SK-N-SH (cell line): Measurements from ENCODE around the gene BRD1. TPM values are rescaled to one million over a fixed set of nuclear protein-coding genes. Genes with fewer than 3 reads are reported as not detected.

ENCODE experiments used
- CTCF ChIA-PET: fragments of 300-600, 350-600 bp; formaldehyde crosslinking; extraction: SDS; loops from one replicate; lab custom pipeline; 2021; lab: Yijun Ruan, JAX
- POLR2A ChIA-PET: fragments of 350-600 bp; sonication (Branson Sonifier 250); formaldehyde crosslinking; extraction: SDS; loops from one replicate; lab custom pipeline; 2020; ENCODE audit warnings: antibody characterized with exemption, inconsistent platforms; lab: Yijun Ruan, JAX
- DNase-seq: peaks from one replicate; pipeline ENCODE4 v3.0.0; 2012
- H2AFZ ChIP-seq: fragments of 200-600 bp; sonication (generic); 2 replicates; pipeline ENCODE4 v1.8.1; 2016; ENCODE audit warnings: antibody characterized with exemption, mild to moderate bottlenecking, low read depth
- H3F3A ChIP-seq: fragments of 200-600 bp; sonication (generic); replicated peaks from 2 replicates; pipeline ENCODE3; 2016; ENCODE audit warnings: antibody characterized with exemption, mild to moderate bottlenecking; ENCODE audit not compliant: insufficient read depth
- H3K27ac ChIP-seq, 2 experiments: fragments of 200-500 bp in 1 of 2; fragments of 200-600 bp in 1 of 2; sonication (Bioruptor generic) in 1 of 2; sonication (generic), shearing (Covaris generic) in 1 of 2; 2 replicates each; pipeline versions ENCODE4 v1.5.1 to v1.6.1; 2014 to 2016; ENCODE audit warnings: low read depth in 2 of 2, inconsistent platforms in 1 of 2, low read length in 1 of 2, mild to moderate bottlenecking in 1 of 2, mixed read lengths in 1 of 2
- H3K27me3 ChIP-seq: fragments of 200-600 bp; sonication (generic), shearing (Covaris generic); 2 replicates; pipeline ENCODE4 v1.6.1; 2016; ENCODE audit warnings: mixed run types; ENCODE audit not compliant: insufficient read depth
- H3K36me3 ChIP-seq, 2 experiments: fragments of 200-500 bp in 1 of 2; fragments of 200-600 bp in 1 of 2; sonication (Bioruptor generic) in 1 of 2; sonication (generic) in 1 of 2; replicated peaks in 1 of 2; 2 replicates each; pipeline versions ENCODE3 to v1.5.1; 2014 to 2016; ENCODE audit warnings: low read length in 1 of 2, mild to moderate bottlenecking in 1 of 2; ENCODE audit not compliant: insufficient read depth in 2 of 2, control insufficient read depth in 1 of 2
- H3K4me1 ChIP-seq, 2 experiments: fragments of 200-500 bp in 1 of 2; fragments of 200-600 bp in 1 of 2; sonication (Bioruptor generic) in 1 of 2; sonication (generic), shearing (Covaris generic) in 1 of 2; 2 replicates each; pipeline versions ENCODE4 v1.5.1 to v1.6.1; 2014 to 2016; ENCODE audit warnings: low read depth in 1 of 2, low read length in 1 of 2, mixed run types in 1 of 2; ENCODE audit not compliant: insufficient read depth in 2 of 2, control insufficient read depth in 1 of 2
- H3K4me2 ChIP-seq: fragments of 200-600 bp; sonication (generic), shearing (Covaris generic); 2 replicates; pipeline ENCODE4 v1.6.1; 2017; ENCODE audit warnings: mixed run types
- H3K4me3 ChIP-seq, 2 experiments: fragments of 200-500 bp in 1 of 2; fragments of 200-600 bp in 1 of 2; sonication (Bioruptor generic) in 1 of 2; sonication (generic), shearing (Covaris generic) in 1 of 2; 2 replicates each; pipeline versions ENCODE4 v1.5.1 to v1.8.1; 2014 to 2016; ENCODE audit warnings: low read depth in 2 of 2, inconsistent platforms in 1 of 2, low read length in 1 of 2, mild to moderate bottlenecking in 1 of 2, mixed read lengths in 1 of 2, moderate library complexity in 1 of 2
- H3K79me2 ChIP-seq: fragments of 200-600 bp; sonication (generic); 2 replicates; pipeline ENCODE4 v1.8.1; 2017; ENCODE audit warnings: mild to moderate bottlenecking; ENCODE audit not compliant: insufficient read depth
- H3K9ac ChIP-seq: fragments of 200-600 bp; sonication (generic); 2 replicates; pipeline ENCODE4 v1.6.1; 2017; ENCODE audit warnings: mixed run types
- H3K9me2 ChIP-seq: fragments of 200-600 bp; sonication (generic); 2 replicates; pipeline ENCODE4 v1.6.1; 2017; ENCODE audit warnings: mixed run types
- H3K9me3 ChIP-seq: fragments of 200-600 bp; sonication (generic); 2 replicates; pipeline ENCODE4 v1.6.1; 2017; ENCODE audit warnings: mixed run types, mild to moderate bottlenecking, moderate library complexity
- H4K20me1 ChIP-seq: fragments of 200-600 bp; sonication (generic); 2 replicates; pipeline ENCODE4 v1.6.1; 2017; ENCODE audit warnings: mild to moderate bottlenecking, mixed run types; ENCODE audit not compliant: insufficient read depth
- CHD2 ChIP-seq: fragments of 150-350 bp; IDR thresholded peaks from 2 replicates; pipeline ENCODE4 v1.6.1; 2018; ENCODE audit warnings: low read length; ENCODE audit not compliant: partially characterized antibody
- ELF1 ChIP-seq: IDR thresholded peaks from 2 replicates; pipeline ENCODE4 v1.4.0; 2012
- FOSL2 ChIP-seq: IDR thresholded peaks from 2 replicates; pipeline ENCODE4 v1.4.0; 2012; ENCODE audit warnings: low read depth, mild to moderate bottlenecking, moderate library complexity, borderline replicate concordance
- FOXJ3 ChIP-seq: sonication (generic); formaldehyde crosslinking; IDR thresholded peaks from 2 replicates; pipeline ENCODE4 v1.5.1; 2020; ENCODE audit warnings: mild to moderate bottlenecking, missing genetic modification reagents
- FOXM1 ChIP-seq: IDR thresholded peaks from 2 replicates; pipeline ENCODE4 v1.4.0; 2012; ENCODE audit warnings: low read depth, mild to moderate bottlenecking
- GATA2 ChIP-seq: sonication (generic); formaldehyde crosslinking; IDR thresholded peaks from 2 replicates; pipeline ENCODE4 v1.5.0; 2020; ENCODE audit warnings: mild to moderate bottlenecking, missing genetic modification reagents
- JUND ChIP-seq: IDR thresholded peaks from 2 replicates; pipeline ENCODE4 v1.4.0; 2012
- MXI1 ChIP-seq: IDR thresholded peaks from 2 replicates; pipeline ENCODE4 v1.6.1; 2012; ENCODE audit warnings: mild to moderate bottlenecking, low read depth, low read length, improper control_type of control experiment
- RCOR1 ChIP-seq: fragments of 150-350 bp; IDR thresholded peaks from 2 replicates; pipeline ENCODE4 v1.6.1; 2017; ENCODE audit warnings: antibody characterized with exemption, low read length
- RXRA ChIP-seq: IDR thresholded peaks from 2 replicates; pipeline ENCODE4 v1.4.0; 2012; ENCODE audit warnings: low read depth, mild to moderate bottlenecking, borderline replicate concordance
- SIN3A ChIP-seq: IDR thresholded peaks from 2 replicates; pipeline ENCODE4 v1.6.1; 2012; ENCODE audit warnings: low read depth, mild to moderate bottlenecking, low read length, moderate library complexity, borderline replicate concordance
- TAF1 ChIP-seq: IDR thresholded peaks from 2 replicates; pipeline ENCODE4 v1.6.1; 2012; ENCODE audit warnings: low read depth, mild to moderate bottlenecking, low read length, moderate library complexity, borderline replicate concordance
- TCF12 ChIP-seq: IDR thresholded peaks from 2 replicates; pipeline ENCODE4 v1.4.0; 2012
- TEAD4 ChIP-seq: IDR thresholded peaks from 2 replicates; pipeline ENCODE4 v1.4.0; 2012; ENCODE audit warnings: mild to moderate bottlenecking, borderline replicate concordance; ENCODE audit not compliant: insufficient read depth
- USF2 ChIP-seq: fragments of 150-350 bp; IDR thresholded peaks from 2 replicates; pipeline ENCODE4 v1.6.1; 2017; ENCODE audit warnings: antibody characterized with exemption, low read length, low read depth, borderline replicate concordance
- ZBTB33 ChIP-seq: IDR thresholded peaks from 2 replicates; pipeline ENCODE4 v1.4.0; 2012; ENCODE audit warnings: low read depth, borderline replicate concordance
- WGBS: methylation state at CpG from one replicate; pipeline ENCODE4 v1.1.6; 2017; ENCODE audit warnings: low lambda C conversion rate; 5-methylcytosine and 5-hydroxymethylcytosine counted together
- polyA plus RNA-seq, 3 experiments: library from polyadenylated mRNA; depleted of rRNA; stranded (reverse); fragments of >200 nt; gene quantifications; 2 replicates each; pipeline ENCODE4 v1.2.3, GENCODE V29; 2012
- TF ChIP-seq, protein P1 (sequence below): IDR thresholded peaks from 2 replicates; pipeline ENCODE4 v1.4.0; 2012; ENCODE audit warnings: low read depth, borderline replicate concordance
- TF ChIP-seq, protein P2 (sequence below): fragments of 200-600 bp; sonication (generic); IDR thresholded peaks from 2 replicates; pipeline ENCODE4 v1.6.1; 2017; ENCODE audit warnings: antibody characterized with exemption, mild to moderate bottlenecking, moderate library complexity

The BRD1 gene
- polyA plus RNA-seq, 1 of the 3 experiments (the other 2 are of a cell fraction): 10.3 TPM

DNA sequence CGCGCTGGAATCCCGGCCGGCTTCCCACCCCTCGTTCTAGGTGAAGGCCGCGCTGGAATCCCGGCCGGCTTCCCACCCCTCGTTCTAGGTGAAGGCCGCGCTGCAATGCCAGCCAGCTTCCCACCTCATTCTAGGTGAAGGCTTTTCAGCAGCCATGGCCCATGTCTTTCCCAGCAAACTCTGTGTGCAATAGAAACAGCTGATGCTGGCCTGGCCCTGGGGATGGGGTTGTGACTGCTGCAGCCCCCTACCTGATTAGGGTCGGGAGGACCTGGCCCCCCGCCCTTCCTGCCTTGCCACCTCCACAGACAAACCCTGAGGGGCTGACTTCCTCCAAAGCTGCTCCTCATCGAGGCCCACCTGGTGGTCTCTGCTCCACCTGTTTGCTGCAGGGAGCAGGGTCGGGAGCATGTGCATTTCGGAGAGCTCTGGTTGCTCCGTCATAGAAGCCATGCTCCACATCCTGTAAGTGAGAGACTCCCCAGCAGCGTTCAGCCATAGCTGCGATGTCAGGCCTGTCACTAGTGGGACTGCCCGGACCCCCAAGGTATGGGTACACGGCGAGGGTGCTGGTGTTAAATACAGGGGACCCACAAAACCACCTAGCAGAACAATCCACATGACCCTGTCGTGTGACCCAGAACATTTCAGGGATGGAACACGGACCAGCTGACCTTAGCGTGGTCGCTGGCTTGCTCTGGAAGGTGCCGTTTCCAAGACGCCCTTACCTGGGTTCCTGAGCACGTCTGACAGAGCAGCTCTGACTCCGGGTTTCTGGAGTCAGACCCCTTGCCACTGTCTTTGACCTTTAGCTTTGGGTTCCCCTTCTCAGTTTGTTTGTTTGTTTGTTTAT, 29.3 kb upstream of the BRD1 start:
- Histone ChIP-seq H3K9me2 (no peaks in the 10 kb centered on the region), H3K27me3 (no peaks in the 10 kb centered on the region), H3K9me3 (no peaks in the 10 kb centered on the region), H3K9ac (no peak overlapping the region), H4K20me1 (peaks cover 77% of the 10 kb centered on the region), H3K36me3 (peaks cover 0 to 2% of the 10 kb centered on the region in 2 experiments), H2AFZ (no peak overlapping the region), H3K4me2 (no peak overlapping the region), H3K79me2 (peaks cover 74% of the 10 kb centered on the region), H3K4me1 (peaks cover 0 to 24% of the 10 kb centered on the region in 2 experiments; a peak in 2 of 4 replicates), H3K4me3 (no peak overlapping the region), H3F3A (peaks cover 11% of the 10 kb centered on the region), H3K27ac (no peak overlapping the region)
- POLR2A ChIA-PET: no interaction called here
- WGBS: 92% methylated on average over 15 of the region's 31 CpGs
- TF ChIP-seq MXI1: no peak
- TF ChIP-seq GATA2: no peak
- no peak for TF ChIP-seq RCOR1
- TF ChIP-seq, protein P1, sequence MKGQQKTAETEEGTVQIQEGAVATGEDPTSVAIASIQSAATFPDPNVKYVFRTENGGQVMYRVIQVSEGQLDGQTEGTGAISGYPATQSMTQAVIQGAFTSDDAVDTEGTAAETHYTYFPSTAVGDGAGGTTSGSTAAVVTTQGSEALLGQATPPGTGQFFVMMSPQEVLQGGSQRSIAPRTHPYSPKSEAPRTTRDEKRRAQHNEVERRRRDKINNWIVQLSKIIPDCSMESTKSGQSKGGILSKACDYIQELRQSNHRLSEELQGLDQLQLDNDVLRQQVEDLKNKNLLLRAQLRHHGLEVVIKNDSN: no peak
- TF ChIP-seq FOXJ3 (CRISPR knock-in tag): no peak
- TF ChIP-seq ZBTB33: no peak
- no peak for TF ChIP-seq ELF1
- TF ChIP-seq JUND: no peak
- no peak for TF ChIP-seq USF2
- TF ChIP-seq, protein P2, sequence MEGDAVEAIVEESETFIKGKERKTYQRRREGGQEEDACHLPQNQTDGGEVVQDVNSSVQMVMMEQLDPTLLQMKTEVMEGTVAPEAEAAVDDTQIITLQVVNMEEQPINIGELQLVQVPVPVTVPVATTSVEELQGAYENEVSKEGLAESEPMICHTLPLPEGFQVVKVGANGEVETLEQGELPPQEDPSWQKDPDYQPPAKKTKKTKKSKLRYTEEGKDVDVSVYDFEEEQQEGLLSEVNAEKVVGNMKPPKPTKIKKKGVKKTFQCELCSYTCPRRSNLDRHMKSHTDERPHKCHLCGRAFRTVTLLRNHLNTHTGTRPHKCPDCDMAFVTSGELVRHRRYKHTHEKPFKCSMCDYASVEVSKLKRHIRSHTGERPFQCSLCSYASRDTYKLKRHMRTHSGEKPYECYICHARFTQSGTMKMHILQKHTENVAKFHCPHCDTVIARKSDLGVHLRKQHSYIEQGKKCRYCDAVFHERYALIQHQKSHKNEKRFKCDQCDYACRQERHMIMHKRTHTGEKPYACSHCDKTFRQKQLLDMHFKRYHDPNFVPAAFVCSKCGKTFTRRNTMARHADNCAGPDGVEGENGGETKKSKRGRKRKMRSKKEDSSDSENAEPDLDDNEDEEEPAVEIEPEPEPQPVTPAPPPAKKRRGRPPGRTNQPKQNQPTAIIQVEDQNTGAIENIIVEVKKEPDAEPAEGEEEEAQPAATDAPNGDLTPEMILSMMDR: no peak
- TF ChIP-seq CHD2: no peak
- TF ChIP-seq TCF12: no peak
- no peak for TF ChIP-seq FOXM1
- TF ChIP-seq TEAD4: no peak
- TF ChIP-seq FOSL2: no peak
- no peak for TF ChIP-seq SIN3A
- no peak for TF ChIP-seq RXRA
- no peak for TF ChIP-seq TAF1
- CTCF ChIA-PET: interaction anchor here (1.5 kb wide), 1 partner anchor 14 kb away, joined by 4 read pairs; no protein-coding TSS in a partner anchor
- DNase-seq: no peak
